H9 (cell line): ENCODE measurements around the gene SEC61B. TPM values are rescaled to one million over a fixed set of nuclear protein-coding genes. Genes with fewer than 3 reads are reported as not detected.

Experiments used
- DNase-seq: peaks from one replicate; pipeline ENCODE4 v3.0.0-alpha.2; 2017
- H2AFZ ChIP-seq: one replicate; pipeline ENCODE4 v1.6.1; 2013; ENCODE audit warnings: mild to moderate bottlenecking, low read length, control low read depth, moderate library complexity
- H2AK5ac ChIP-seq: 2 replicates; pipeline ENCODE4 v1.6.1; 2013; ENCODE audit warnings: low read length, control low read depth, mixed read lengths; ENCODE audit not compliant: insufficient read length
- H2BK120ac ChIP-seq: one replicate; pipeline ENCODE4 v1.6.1; 2013; ENCODE audit warnings: low read depth, mild to moderate bottlenecking, low read length, control low read depth, inconsistent platforms; ENCODE audit not compliant: poor library complexity, severe bottlenecking
- H2BK12ac ChIP-seq: 2 replicates; pipeline ENCODE4 v1.6.1; 2013; ENCODE audit warnings: low read length, control low read depth, mixed read lengths, low read depth; ENCODE audit not compliant: insufficient read length
- H2BK15ac ChIP-seq: 2 replicates; pipeline ENCODE4 v1.6.1; 2013; ENCODE audit warnings: low read depth, low read length, control low read depth
- H2BK20ac ChIP-seq: one replicate; pipeline ENCODE4 v1.6.1; 2013; ENCODE audit warnings: low read depth, mild to moderate bottlenecking, low read length, control low read depth, inconsistent platforms; ENCODE audit not compliant: poor library complexity, severe bottlenecking
- H2BK5ac ChIP-seq: 2 replicates; pipeline ENCODE4 v1.6.1; 2013; ENCODE audit warnings: low read length, control low read depth, mixed read lengths; ENCODE audit not compliant: insufficient read length
- H3K14ac ChIP-seq: 2 replicates; pipeline ENCODE4 v1.6.1; 2013; ENCODE audit warnings: low read length, control low read depth; ENCODE audit not compliant: insufficient read depth
- H3K18ac ChIP-seq: 2 replicates; pipeline ENCODE4 v1.6.1; 2013; ENCODE audit warnings: low read depth, mild to moderate bottlenecking, mixed read lengths, low read length, control low read depth; ENCODE audit not compliant: insufficient read length
- H3K23ac ChIP-seq: 2 replicates; pipeline ENCODE4 v1.6.1; 2013; ENCODE audit warnings: low read length, control low read depth, mixed read lengths, low read depth; ENCODE audit not compliant: insufficient read length
- H3K23me2 ChIP-seq: 2 replicates; pipeline ENCODE4 v1.6.1; 2013; ENCODE audit warnings: low read depth, mild to moderate bottlenecking, mixed read lengths, low read length, control low read depth; ENCODE audit not compliant: insufficient read length, poor library complexity, severe bottlenecking
- H3K27ac ChIP-seq: 2 replicates; pipeline ENCODE4 v1.5.1; 2013; ENCODE audit warnings: low read length, control low read depth, mixed read lengths, low read depth; ENCODE audit not compliant: insufficient read length
- H3K27me3 ChIP-seq: 2 replicates; pipeline ENCODE4 v1.6.1; 2013; ENCODE audit warnings: low read length, control low read depth, inconsistent platforms; ENCODE audit not compliant: insufficient read depth
- H3K4ac ChIP-seq: 2 replicates; pipeline ENCODE4 v1.6.1; 2013; ENCODE audit warnings: low read depth, mild to moderate bottlenecking, control low read depth, inconsistent platforms, low read length, moderate library complexity
- H3K4me1 ChIP-seq: 2 replicates; pipeline ENCODE4 v1.6.1; 2013; ENCODE audit warnings: low read length, control low read depth, inconsistent platforms; ENCODE audit not compliant: insufficient read depth
- H3K4me2 ChIP-seq: 2 replicates; pipeline ENCODE4 v1.6.1; 2013; ENCODE audit warnings: low read length, control low read depth, mixed read lengths; ENCODE audit not compliant: insufficient read length, insufficient read depth
- H3K56ac ChIP-seq: 2 replicates; pipeline ENCODE4 v1.6.1; 2013; ENCODE audit warnings: low read depth, mild to moderate bottlenecking, mixed read lengths, low read length, control low read depth; ENCODE audit not compliant: insufficient read length
- H3K79me1 ChIP-seq: 2 replicates; pipeline ENCODE4 v1.6.1; 2013; ENCODE audit warnings: low read depth, mild to moderate bottlenecking, moderate library complexity, low read length, control low read depth, inconsistent platforms; ENCODE audit not compliant: insufficient read depth, poor library complexity, severe bottlenecking
- H3K79me2 ChIP-seq: 2 replicates; pipeline ENCODE4 v1.6.1; 2013; ENCODE audit warnings: low read length, control low read depth, inconsistent platforms; ENCODE audit not compliant: insufficient read depth
- H3K9ac ChIP-seq: 2 replicates; pipeline ENCODE4 v1.6.1; 2013; ENCODE audit warnings: low read length, control low read depth, mixed read lengths; ENCODE audit not compliant: insufficient read length; ENCODE audit errors: extremely low read depth
- H3K9me3 ChIP-seq: one replicate; pipeline ENCODE4 v1.6.1; 2013; ENCODE audit warnings: low read depth, low read length, inconsistent platforms; ENCODE audit not compliant: control insufficient read depth
- H3T11ph ChIP-seq: one replicate; pipeline ENCODE4 v1.6.1; 2013; ENCODE audit warnings: mild to moderate bottlenecking, low read length, control low read depth, inconsistent platforms
- H4K20me1 ChIP-seq: one replicate; pipeline ENCODE4 v1.6.1; 2013; ENCODE audit not compliant: control insufficient read depth, insufficient read length, insufficient read depth
- H4K5ac ChIP-seq: 2 replicates; pipeline ENCODE4 v1.6.1; 2013; ENCODE audit warnings: low read depth, mild to moderate bottlenecking, mixed read lengths, low read length, control low read depth; ENCODE audit not compliant: insufficient read length
- H4K8ac ChIP-seq: replicated peaks from 2 replicates; pipeline ENCODE4 v1.6.1; 2013; ENCODE audit warnings: low read length, control low read depth, mixed read lengths, low read depth; ENCODE audit not compliant: insufficient read length
- H4K91ac ChIP-seq: 2 replicates; pipeline ENCODE4 v1.6.1; 2013; ENCODE audit warnings: low read depth, mild to moderate bottlenecking, moderate library complexity, mixed read lengths, low read length, control low read depth; ENCODE audit not compliant: insufficient read length
- H3K27ac Mint-ChIP-seq, 3 experiments: 2 replicates in 2 of 3; 3 replicates in 1 of 3; pipeline ENCODE4 v1.8.0; 2020 to 2021; ENCODE audit warnings: mixed read lengths in 3 of 3, mild to moderate bottlenecking in 1 of 3, moderate library complexity in 1 of 3
- H3K27me3 Mint-ChIP-seq: 2 replicates; pipeline ENCODE4 v1.8.0; 2021; ENCODE audit warnings: low read depth, mild to moderate bottlenecking, moderate library complexity, mixed read lengths
- H3K36me3 Mint-ChIP-seq, 3 experiments: 2 replicates in 2 of 3; 3 replicates in 1 of 3; pipeline ENCODE4 v1.8.0; 2020 to 2021; ENCODE audit warnings: low read depth in 3 of 3, mixed read lengths in 3 of 3; ENCODE audit not compliant: insufficient read depth in 1 of 3
- H3K4me1 Mint-ChIP-seq, 2 experiments: 2 replicates each; pipeline ENCODE4 v1.8.0; 2020; ENCODE audit warnings: mixed read lengths in 2 of 2
- H3K4me3 Mint-ChIP-seq, 2 experiments: 2 replicates in 1 of 2; 3 replicates in 1 of 2; pipeline ENCODE4 v1.8.0; 2020 to 2021; ENCODE audit warnings: mild to moderate bottlenecking in 2 of 2, mixed read lengths in 2 of 2, moderate library complexity in 1 of 2
- H3K9me3 Mint-ChIP-seq, 2 experiments: 2 replicates in 1 of 2; 3 replicates in 1 of 2; pipeline ENCODE4 v1.8.0; 2020; ENCODE audit warnings: mild to moderate bottlenecking in 2 of 2, mixed read lengths in 2 of 2, moderate library complexity in 1 of 2
- CTCF ChIP-seq: fragments of 200-600 bp; sonication (generic); conservative IDR thresholded peaks from 3 replicates; pipeline ENCODE4 v1.8.0; 2021; ENCODE audit warnings: antibody characterized with exemption, mild to moderate bottlenecking
- WGBS: extraction: QIAGEN DNeasy Blood & Tissue Kit; methylation state at CpG from one replicate; pipeline ENCODE4 v1.1.7; 2013; ENCODE audit warnings: missing lambda C conversion rate, low lambda C conversion rate, mixed read lengths; ENCODE audit not compliant: insufficient read length; ENCODE audit errors: extremely low coverage; 5-methylcytosine and 5-hydroxymethylcytosine counted together
- total RNA-seq: library from RNA; stranded (reverse); gene quantifications from 2 replicates; pipeline ENCODE4 v1.2.1, GENCODE V29; 2021

Gene SEC61B
- total RNA-seq, 1 experiment from 2014 or later = 142 TPM

DNA sequence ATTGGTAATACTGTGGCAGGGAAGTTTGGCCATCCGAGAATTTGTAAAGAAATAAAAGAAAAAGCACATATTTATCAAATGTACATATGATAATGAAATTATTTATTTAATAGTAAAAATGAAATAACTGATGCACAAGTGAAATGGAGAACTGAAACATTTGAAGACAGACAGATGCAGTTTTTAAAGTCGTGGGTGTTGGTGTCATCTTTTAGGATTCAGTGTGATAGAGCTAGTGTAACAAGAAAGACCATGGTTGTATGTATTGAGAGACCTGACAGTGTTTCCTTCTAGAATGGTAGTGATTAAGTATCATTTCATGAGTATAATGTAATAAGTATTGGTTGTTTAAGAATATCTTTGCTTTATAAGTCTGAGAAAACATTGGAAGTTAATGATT, 2.4 kb downstream of the SEC61B start:
- TF ChIP-seq CTCF = no peak
- no peak overlapping the region for H4K91ac ChIP-seq
- no peak overlapping the region for H2BK12ac ChIP-seq
- H2AK5ac ChIP-seq = no peak overlapping the region
- no peak overlapping the region for H3T11ph ChIP-seq
- Mint-ChIP-seq H3K4me3 (peak overlapping the region in 1 of 2 experiments; percentile 97; a peak in 2 of 5 replicates), H3K27ac (no peak overlapping the region), H3K27me3 (no peaks in the 10 kb centered on the region), H3K9me3 (no peaks in the 10 kb centered on the region), H3K4me1 (peaks cover 16 to 23% of the 10 kb centered on the region in 2 experiments), H3K36me3 (peaks cover 10 to 36% (median 26%) of the 10 kb centered on the region in 3 experiments; a peak in 6 of 7 replicates)
- H3K4me1 ChIP-seq = no peaks in the 10 kb centered on the region
- H3K9ac ChIP-seq = no peak overlapping the region
- no peak overlapping the region for H4K5ac ChIP-seq
- H2BK20ac ChIP-seq = no peak overlapping the region
- no peak overlapping the region for H3K18ac ChIP-seq
- H3K27me3 ChIP-seq = no peaks in the 10 kb centered on the region
- H3K79me1 ChIP-seq = no peaks in the 10 kb centered on the region
- no CpG with 5 or more reads among the region's 2 CpGs for WGBS
- H3K4ac ChIP-seq = no peak overlapping the region
- H3K27ac ChIP-seq = no peak overlapping the region
- no peak overlapping the region for H2AFZ ChIP-seq
- H3K14ac ChIP-seq = no peak overlapping the region
- no peaks in the 10 kb centered on the region for H3K9me3 ChIP-seq
- no peaks in the 10 kb centered on the region for H4K20me1 ChIP-seq
- no peak overlapping the region for H3K56ac ChIP-seq
- DNase-seq = no peak
- H3K79me2 ChIP-seq = peaks cover 14% of the 10 kb centered on the region; the same call in 1 of the 2 replicates
- H3K4me2 ChIP-seq = no peak overlapping the region
- H2BK15ac ChIP-seq = no peak overlapping the region
- H3K23ac ChIP-seq = no peak overlapping the region
- no peak overlapping the region for H2BK5ac ChIP-seq
- H4K8ac ChIP-seq = no peak overlapping the region
- peaks cover 5% of the 10 kb centered on the region for H3K23me2 ChIP-seq
- no peak overlapping the region for H2BK120ac ChIP-seq
